SH-SY5Y (cell line): ENCODE data around the gene FAM240A.

Experiments used
- GATA2 ChIP-seq: IDR thresholded peaks from 2 replicates; pipeline ENCODE4 v1.6.1; 2011; ENCODE audit warnings: mild to moderate bottlenecking, low read depth, low read length
- GATA3 ChIP-seq: IDR thresholded peaks from 2 replicates; pipeline ENCODE4 v1.6.1; 2011; ENCODE audit warnings: low read depth, mild to moderate bottlenecking, low read length, moderate library complexity

The FAM240A gene

DNA sequence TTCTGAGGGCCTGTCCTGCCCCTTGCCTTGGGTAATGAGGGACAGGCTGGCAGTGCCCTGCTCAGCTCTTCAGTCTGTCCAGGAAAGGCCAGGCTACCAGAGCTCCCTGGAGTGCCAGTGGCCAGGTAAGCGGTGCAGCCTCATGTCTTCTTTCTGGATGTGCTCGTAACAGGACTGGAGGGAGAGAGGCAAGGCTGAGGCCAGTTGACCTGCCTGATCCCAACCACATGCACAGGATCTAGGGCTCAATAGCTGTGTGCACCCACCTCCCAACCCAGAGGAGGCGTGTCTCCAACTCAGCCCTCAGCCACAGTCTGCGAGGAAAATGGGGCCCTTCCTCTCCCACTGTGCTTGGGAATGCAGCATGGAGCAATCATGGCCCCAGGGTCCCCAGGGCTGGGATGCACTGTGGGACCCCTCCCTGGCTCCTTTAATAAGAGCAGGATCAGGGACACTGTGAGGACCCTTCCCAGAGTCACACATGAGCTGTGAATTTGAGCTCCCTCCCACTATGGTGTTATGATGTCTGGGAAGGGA, 58.6 kb downstream of the FAM240A start:
- no peak for TF ChIP-seq GATA2
- no peak for TF ChIP-seq GATA3

GRCh38 chr3:46671541-46672348, 59.4 kb downstream of the FAM240A start:
- TF ChIP-seq GATA2 (no peak), GATA3 (no peak)

- TF ChIP-seq GATA3 (no peak), GATA2 (no peak)
Measured at GRCh38 chr3:46672349-46672695, 60.0 kb downstream of the FAM240A start.

- no peak for TF ChIP-seq GATA2
- TF ChIP-seq GATA3 = no peak
Measured at GRCh38 chr3:46673151-46674030, 61.1 kb downstream of the FAM240A start.

DNA sequence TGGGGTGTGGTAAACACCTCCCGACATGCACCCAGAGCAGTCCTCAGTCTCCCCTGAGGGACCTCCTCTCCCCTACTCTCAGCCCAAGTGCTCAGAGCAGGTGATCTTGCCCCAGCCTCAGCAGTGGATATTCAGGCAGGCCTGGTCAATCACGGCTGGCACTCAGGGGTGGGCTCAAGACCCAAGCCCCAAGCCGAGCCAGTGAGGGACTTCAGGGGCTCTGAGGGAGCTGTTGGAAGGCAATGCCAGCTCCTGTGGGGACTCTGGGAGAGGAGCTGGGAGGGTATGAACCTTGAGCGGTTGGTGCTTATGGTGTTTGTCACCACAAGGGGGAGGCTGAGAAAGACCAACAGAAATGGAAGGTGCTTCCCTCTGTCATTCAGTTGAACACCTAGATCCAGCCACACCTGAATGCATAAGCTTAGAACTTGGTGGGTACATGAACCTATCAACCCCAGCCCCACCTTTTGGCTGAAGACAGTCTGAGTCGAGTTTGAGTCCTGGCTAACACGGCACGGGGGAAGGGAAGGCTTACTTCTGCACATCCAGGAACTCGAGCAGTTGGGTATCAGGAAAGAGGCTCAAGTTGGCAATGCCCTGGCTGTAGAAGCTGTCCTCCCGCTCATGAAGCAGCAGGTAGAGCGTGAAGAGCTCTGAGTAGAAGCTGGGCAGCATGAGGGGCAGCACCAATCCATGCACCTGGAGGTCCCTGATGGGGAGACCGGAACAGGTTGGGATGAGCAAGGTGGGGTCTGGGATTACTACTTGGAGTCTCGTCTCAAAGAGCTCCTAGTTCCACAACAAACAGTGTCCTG, 61.9 kb downstream of the FAM240A start:
- TF ChIP-seq GATA2 (no peak), GATA3 (no peak)

DNA sequence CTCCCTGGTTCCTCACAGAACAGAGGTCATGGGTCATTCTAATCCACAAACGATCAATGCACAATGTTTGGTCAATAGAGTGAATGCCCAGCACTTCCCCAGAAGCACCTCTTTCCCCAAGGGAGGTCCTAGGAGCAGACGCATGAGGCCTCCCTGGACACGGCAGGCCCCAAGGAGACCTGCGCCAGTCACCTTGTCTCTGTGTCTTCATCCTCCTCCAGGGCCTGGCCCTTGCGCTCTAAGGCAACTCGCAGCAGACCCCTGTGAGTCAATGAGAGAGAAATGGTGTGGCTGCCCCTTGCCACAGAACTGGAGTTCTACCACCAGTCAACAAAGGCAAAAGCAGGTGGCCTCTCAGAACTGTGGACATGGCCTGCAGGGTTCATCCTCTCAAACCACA, 63.1 kb downstream of the FAM240A start:
- TF ChIP-seq GATA2 (no peak), GATA3 (no peak)
